GM21515 (cell line): ENCODE data around the gene FOXO3.
A peak's percentile ranks its signal among the peaks of the same experiment; 100 is the strongest.

Experiments used
- ATAC-seq: cut with Tn5 transposase; IDR thresholded peaks from one replicate; pipeline ENCODE4 v1.9.1; 2021; ENCODE audit not compliant: unreplicated experiment

The FOXO3 gene

DNA sequence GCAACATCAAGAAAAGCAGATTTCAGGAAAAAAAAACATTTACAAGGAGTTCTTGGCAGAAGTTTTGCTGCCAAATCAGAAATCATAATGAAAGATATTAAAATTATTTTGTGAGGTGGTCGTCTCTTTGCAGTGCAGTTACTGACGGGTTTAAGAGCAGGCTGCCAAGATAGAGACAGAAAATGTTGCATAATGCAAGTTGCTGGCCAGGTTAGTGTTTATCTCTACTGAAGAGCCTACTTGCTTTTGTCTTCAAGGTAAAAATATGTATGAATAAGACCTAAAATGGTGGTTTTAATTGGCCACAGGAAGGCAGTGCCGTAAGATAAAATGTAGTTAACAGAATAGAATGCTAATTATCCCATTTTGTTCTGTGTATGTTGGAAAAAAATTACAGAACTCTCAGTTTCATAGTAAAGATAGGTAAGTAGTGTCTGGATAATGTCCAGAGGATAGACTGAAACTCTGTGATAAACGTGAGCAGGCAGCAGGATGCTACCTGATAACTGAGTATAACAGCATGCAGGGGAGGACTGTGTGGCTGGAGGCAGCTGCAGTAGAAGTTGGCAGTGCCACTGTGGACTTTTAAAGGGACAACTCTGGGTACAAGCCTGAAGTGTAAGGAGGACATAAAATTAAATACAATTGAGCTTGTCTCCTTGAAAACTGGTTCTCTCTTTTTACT lies 13.9 kb downstream of the FOXO3 start:
- no peak for ATAC-seq

DNA sequence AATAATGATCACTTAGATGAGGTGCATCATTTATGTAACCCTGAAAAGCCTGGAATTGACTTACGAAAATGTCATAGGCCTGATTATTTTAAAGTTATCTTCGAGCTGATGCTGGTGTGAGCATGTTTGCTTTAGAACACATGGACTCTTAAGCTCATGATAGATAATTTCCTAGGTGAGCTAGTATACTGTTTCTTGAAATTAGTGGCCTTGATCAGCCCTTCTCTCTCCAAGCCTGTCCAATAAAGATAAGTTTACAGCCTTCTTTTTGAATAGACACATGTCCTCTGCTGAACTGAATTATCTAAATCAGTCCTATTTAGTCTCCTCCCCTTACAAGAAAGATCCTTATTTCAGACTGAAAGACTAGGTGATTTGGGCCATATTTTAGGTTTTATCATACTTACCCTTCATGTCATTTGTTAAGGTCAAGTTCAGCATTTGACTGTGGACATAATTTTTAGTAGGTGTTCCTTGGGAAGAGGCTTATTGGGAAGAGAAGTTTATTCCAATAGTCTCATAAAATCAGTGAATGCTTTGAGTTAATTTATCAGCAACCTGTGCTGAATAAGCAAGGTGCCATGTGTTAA lies 15.3 kb downstream of the FOXO3 start:
- ATAC-seq = no peak

DNA sequence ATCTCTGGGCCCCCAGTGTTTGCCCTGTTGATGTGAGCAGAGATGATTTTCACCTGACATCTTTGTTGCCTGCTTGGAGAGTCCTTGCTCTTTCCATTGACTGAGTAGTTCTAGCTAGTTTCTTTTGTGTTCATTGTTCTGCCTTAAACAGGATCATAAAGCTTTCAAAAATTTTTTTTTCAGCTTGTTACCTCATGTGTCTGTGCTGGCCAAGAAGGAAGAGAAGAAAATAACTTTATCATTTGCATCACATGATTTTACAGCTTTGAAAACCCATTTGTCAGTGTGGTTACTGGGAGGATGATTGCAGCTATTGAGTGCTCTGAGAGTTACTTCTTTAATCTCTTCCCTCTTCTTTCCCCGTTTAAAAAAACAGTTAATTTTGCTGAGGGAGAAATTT lies 16.0 kb downstream of the FOXO3 start:
- ATAC-seq = no peak

GRCh38 chr6:108578166-108578565 lies 17.4 kb downstream of the FOXO3 start:
- no peak for ATAC-seq

GRCh38 chr6:108578595-108579327 lies 18.0 kb downstream of the FOXO3 start:
- no peak for ATAC-seq

DNA sequence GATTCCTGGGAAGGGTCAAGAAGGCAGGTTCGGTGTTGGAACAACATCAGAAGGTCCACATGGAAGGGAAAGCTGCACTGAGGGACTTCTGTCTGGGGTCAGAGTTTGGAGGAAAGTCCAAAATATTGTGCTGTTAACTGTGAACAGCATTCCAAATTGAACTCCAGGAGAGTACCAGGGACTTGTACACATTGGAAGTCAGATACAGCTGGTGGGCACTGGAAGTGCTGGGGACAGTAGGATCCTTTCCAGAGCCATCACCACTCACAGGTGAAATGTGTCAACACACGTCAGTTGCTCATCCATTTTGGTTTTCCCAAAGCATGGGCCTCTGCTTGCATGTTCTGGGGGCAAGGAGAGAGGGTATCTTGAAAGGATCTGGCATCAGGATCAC lies 18.6 kb downstream of the FOXO3 start:
- no peak for ATAC-seq

DNA sequence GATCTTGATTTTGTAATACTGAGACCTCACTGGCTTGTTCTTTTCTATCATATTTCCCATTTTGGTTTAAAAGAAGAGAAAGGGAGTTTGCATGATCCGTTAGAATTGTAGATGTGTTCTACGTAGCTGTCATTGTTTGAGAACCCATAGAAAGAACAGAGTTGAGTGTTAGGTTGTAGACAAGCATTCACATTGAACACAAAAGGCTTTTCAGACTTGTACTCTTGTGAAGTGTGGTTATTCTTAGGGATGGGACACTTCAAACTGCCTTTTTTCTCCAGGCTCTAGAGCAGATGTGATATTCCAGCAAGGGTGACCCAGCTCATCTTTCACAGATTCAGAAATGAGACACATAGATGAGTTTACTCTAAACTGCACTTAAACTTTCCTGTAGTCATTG lies 19.9 kb downstream of the FOXO3 start:
- no peak for ATAC-seq

GRCh38 chr6:108581237-108581931 lies 20.7 kb downstream of the FOXO3 start:
- ATAC-seq = no peak

GRCh38 chr6:108581932-108582475 lies 21.3 kb downstream of the FOXO3 start:
- no peak for ATAC-seq

GRCh38 chr6:108582618-108583017 lies 21.9 kb downstream of the FOXO3 start:
- no peak for ATAC-seq

DNA sequence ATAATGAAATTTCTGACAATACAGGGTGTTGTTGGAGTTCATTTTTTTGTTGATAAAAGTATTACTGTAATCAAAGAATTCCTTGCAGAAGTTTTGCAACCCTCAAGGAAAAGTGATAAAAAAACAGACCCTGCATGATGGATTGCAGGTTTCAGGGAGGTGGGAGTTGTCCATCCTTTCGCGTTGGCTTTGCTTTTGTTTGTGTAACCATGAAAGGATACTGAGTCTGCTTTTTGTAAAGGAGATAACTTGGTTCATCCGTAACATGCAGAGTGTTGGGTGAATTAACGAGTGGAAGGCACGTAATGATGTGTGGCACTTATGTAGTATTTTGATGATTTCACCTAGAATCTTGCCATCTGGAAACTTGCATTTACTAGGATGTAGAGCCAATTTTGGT lies 23.6 kb downstream of the FOXO3 start:
- no peak for ATAC-seq

DNA sequence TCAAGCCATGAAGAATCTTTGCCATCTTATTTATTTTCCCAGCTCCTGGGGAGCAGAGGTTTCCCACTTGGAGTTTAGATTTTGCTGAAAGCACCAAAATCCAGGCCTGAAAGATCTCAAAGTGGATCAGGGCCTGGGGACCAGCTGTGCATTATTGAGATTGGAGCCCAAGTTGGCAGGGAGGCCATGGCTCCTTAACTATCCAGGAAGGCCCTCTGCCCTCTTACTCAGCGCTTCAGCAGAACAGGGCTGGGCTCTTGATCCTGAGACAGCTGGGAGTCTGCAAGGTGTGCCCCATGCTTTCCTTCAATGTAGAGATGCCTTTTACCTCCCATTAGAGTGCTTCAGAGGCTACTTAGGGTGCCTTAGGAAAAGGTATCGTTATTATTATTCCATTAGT lies 24.6 kb downstream of the FOXO3 start:
- ATAC-seq = no peak

- no peak for ATAC-seq
These were observed 25.3 kb downstream of the FOXO3 start for GRCh38 chr6:108585921-108586536.

DNA sequence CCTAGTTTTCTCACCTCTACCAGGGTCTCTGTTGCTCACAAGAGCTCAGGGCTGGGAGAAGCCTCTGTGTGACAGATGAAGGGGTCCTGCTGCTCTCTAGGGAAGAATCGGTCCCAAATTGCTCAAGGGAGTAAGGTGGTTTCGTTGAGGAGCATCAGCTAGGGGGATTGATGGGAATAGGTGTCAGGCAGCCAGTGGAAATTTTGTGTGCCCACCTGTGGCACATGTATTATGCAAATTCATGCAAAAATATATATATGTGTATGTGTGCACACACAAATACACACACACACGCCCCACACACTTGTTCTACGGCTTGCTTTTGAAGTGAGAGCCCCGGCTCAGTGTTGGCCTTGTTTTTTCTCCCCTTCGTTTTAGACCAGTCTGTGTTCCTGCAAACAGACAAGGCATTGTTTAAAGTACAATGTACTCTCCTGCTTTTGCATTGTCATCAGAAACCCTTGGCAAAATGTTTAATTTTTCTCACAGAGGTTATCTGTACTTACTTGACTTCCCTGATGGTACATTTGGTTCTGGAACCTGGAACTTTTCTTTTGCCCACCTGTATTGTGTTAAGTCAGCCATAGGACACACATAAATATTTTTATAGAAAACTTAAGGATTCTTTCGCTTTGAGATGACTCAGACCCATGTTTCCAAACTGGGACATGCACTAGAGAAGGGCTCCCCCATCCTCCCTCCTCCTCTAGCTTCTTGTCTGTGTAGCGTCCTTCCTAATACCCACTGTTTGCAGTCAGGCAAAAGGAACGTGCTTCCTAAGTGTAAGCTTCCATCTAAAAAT lies 26.7 kb downstream of the FOXO3 start:
- ATAC-seq = no peak

GRCh38 chr6:108588586-108588985 lies 27.9 kb downstream of the FOXO3 start:
- no peak for ATAC-seq

GRCh38 chr6:108589244-108589791 lies 28.6 kb downstream of the FOXO3 start:
- no peak for ATAC-seq

DNA sequence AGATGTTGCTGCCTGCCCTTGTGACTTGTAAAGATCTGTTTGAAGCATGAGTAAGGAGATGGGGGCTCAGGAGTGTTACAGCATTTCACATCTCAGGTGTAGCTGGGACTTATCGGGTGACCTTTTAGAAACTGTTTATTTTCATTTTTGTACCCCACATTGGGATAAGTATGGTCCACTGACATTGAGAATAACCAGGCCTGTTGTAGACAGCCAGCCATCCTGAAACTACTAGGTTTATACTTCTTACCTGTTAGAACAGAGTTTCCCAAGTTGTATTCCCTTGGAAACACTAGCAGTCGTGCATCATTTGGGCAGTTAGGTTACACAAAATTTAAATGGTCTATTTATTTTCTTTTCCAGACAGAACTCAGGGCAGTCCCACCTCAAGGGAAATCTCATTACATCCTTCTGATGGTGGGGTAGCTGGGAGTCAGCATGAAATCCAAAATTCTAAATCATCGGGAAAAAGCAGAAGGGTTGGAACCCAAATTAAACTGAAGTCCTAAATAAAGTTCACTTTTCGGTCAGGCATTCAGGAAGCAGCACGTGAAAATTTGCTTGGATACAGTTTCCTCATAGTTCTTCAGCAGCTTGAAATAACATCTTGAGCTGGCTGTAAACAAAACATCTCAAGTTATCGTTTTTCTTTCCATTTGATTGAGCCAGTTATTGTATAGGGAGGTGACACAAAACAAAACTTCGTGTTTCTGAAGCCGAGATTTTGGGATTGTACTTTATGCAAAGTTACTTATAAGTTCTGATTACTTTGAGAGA lies 30.5 kb downstream of the FOXO3 start:
- no peak for ATAC-seq

DNA sequence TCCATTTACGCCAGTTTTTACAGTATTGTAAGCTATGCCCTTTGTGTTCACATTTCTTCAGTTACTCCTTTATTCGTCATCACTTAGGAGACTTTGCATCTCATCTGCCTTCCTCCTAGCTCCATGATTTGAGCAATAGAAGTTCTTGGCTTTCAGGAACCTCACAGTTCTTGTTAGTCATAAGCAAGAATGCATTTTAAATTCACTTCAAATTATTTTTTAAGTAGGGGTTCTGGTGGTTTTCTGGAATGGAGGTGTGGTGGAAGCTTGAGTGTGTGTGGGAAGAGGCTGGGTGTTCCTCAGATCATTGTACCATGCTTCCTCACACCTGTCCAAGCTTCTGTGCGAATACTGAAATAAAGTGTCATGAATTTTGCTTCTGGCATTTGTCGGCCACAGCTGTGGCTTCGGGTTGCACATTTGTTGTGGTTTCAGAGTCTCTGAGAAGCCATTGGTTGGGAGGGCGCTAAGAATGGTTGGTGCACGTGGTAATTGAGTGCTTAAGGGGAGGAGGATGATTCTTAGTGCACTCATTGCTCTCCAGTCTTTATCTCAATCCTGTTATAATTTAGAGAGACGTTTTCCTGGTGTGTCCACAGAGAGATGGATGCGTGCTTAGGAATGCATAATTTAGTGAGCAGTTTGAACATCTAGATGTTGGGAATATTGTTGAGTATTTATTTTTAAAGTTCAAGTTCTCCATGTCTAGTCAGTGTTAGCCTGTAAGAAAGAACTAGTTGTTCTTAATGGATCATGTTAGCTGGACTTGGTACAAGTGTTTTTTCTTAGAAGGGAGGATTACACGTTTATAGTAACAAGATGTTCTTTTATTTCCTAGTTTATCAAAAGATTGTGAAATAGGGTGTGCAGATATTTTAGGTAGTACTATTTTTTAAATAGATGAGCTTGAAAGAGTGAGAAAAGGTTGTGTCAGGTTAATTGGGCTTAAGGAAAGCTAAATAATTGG lies 31.9 kb downstream of the FOXO3 start:
- ATAC-seq = peak; percentile 79
